SU-DHL-6 (cell line): ENCODE results near the gene FYB1.

Source experiments
- H2AFZ ChIP-seq: fragments of 200-600 bp; sonication (generic); 2 replicates; pipeline ENCODE4 v1.6.1; 2014; ENCODE audit warnings: low read depth, mild to moderate bottlenecking, moderate library complexity, mixed read lengths, antibody characterized with exemption, low read length; ENCODE audit not compliant: severe bottlenecking
- H3F3A ChIP-seq: fragments of 200-600 bp; shearing (Covaris generic); 2 replicates; pipeline ENCODE4 v1.6.0; 2016; ENCODE audit warnings: antibody characterized with exemption, mild to moderate bottlenecking; ENCODE audit not compliant: insufficient read depth
- H3K27ac ChIP-seq: fragments of 200-600 bp; sonication (generic); 2 replicates; pipeline ENCODE4 v1.5.1; 2016; ENCODE audit warnings: low read depth, mild to moderate bottlenecking, low read length, moderate library complexity, mixed read lengths
- H3K27me3 ChIP-seq: fragments of 200-600 bp; sonication (generic), shearing (Covaris generic); 2 replicates; pipeline ENCODE4 v1.6.0; 2014; ENCODE audit warnings: mild to moderate bottlenecking, low read length
- H3K36me3 ChIP-seq: fragments of 200-600 bp; sonication (generic); 2 replicates; pipeline ENCODE4 v1.6.1; 2014; ENCODE audit warnings: mild to moderate bottlenecking, low read length, mixed read lengths
- H3K4me2 ChIP-seq: fragments of 300-600, 200-600 bp; shearing (Covaris generic), sonication (generic); 2 replicates; pipeline ENCODE4 v1.6.0; 2014; ENCODE audit warnings: low read length, low read depth, mild to moderate bottlenecking; ENCODE audit not compliant: poor library complexity, severe bottlenecking
- H3K4me3 ChIP-seq: fragments of 200-600 bp; sonication (generic); 2 replicates; pipeline ENCODE4 v1.5.1; 2014; ENCODE audit warnings: antibody characterized with exemption, low read length, mild to moderate bottlenecking, mixed read lengths; ENCODE audit not compliant: insufficient read depth, poor library complexity, severe bottlenecking
- H3K79me2 ChIP-seq: fragments of 200-600 bp; sonication (generic); 2 replicates; pipeline ENCODE4 v1.6.1; 2014; ENCODE audit warnings: mild to moderate bottlenecking, low read length, moderate library complexity; ENCODE audit not compliant: insufficient read depth
- H3K9ac ChIP-seq: fragments of 200-600 bp; sonication (generic); 2 replicates; pipeline ENCODE4 v1.7.0; 2014; ENCODE audit warnings: mild to moderate bottlenecking, low read length
- H3K9me2 ChIP-seq: fragments of 200-600 bp; sonication (generic); replicated peaks from 2 replicates; pipeline ENCODE4 v1.6.1; 2014; ENCODE audit warnings: low read length; ENCODE audit not compliant: insufficient read depth
- H3K9me3 ChIP-seq: fragments of 200-600 bp; sonication (generic); 2 replicates; pipeline ENCODE4 v1.6.1; 2014; ENCODE audit warnings: low read length, mixed read lengths; ENCODE audit not compliant: insufficient read depth
- H4K20me1 ChIP-seq: fragments of 200-600 bp; sonication (generic); 2 replicates; pipeline ENCODE4 v1.6.1; 2014; ENCODE audit warnings: low read depth, mild to moderate bottlenecking, antibody characterized with exemption, low read length, moderate library complexity, mixed read lengths
- CTCF ChIP-seq: fragments of 200-600 bp; sonication (generic); IDR thresholded peaks from one replicate; pipeline ENCODE4 v1.5.1; 2017; ENCODE audit warnings: antibody characterized with exemption, mild to moderate bottlenecking, low read length, moderate library complexity; ENCODE audit not compliant: insufficient read depth, poor library complexity, severe bottlenecking
- EZH2phosphoT487 ChIP-seq: fragments of 200-600 bp; sonication (generic), shearing (Covaris generic); conservative IDR thresholded peaks from 2 replicates; pipeline ENCODE4 v1.6.1; 2018; ENCODE audit warnings: mild to moderate bottlenecking, antibody characterized with exemption, low read length, moderate library complexity, mixed read lengths

Gene FYB1

GRCh38 chr5:39107350-39107749 is 112.0 kb downstream of the FYB1 start:
- no peak for TF ChIP-seq CTCF
- TF ChIP-seq EZH2phosphoT487 = no peak
- Histone ChIP-seq H3K36me3 (no peaks in the 10 kb centered on the region), H3K79me2 (no peaks in the 10 kb centered on the region), H3K4me2 (no peak overlapping the region), H3K27me3 (no peaks in the 10 kb centered on the region), H4K20me1 (no peaks in the 10 kb centered on the region), H3K27ac (no peak overlapping the region), H3F3A (no peaks in the 10 kb centered on the region), H3K4me3 (no peak overlapping the region), H3K9me2 (no peaks in the 10 kb centered on the region), H3K9me3 (no peaks in the 10 kb centered on the region), H2AFZ (no peak overlapping the region), H3K9ac (no peak overlapping the region)

GRCh38 chr5:39106322-39106721 is 113.0 kb downstream of the FYB1 start:
- Histone ChIP-seq H3K27me3 (no peaks in the 10 kb centered on the region), H3K4me3 (no peak overlapping the region), H3K4me2 (no peak overlapping the region), H2AFZ (no peak overlapping the region), H3F3A (no peaks in the 10 kb centered on the region), H4K20me1 (no peaks in the 10 kb centered on the region), H3K79me2 (no peaks in the 10 kb centered on the region), H3K9me3 (no peaks in the 10 kb centered on the region), H3K9me2 (no peaks in the 10 kb centered on the region), H3K9ac (no peak overlapping the region), H3K27ac (no peak overlapping the region), H3K36me3 (no peaks in the 10 kb centered on the region)
- TF ChIP-seq EZH2phosphoT487 = no peak
- no peak for TF ChIP-seq CTCF

DNA sequence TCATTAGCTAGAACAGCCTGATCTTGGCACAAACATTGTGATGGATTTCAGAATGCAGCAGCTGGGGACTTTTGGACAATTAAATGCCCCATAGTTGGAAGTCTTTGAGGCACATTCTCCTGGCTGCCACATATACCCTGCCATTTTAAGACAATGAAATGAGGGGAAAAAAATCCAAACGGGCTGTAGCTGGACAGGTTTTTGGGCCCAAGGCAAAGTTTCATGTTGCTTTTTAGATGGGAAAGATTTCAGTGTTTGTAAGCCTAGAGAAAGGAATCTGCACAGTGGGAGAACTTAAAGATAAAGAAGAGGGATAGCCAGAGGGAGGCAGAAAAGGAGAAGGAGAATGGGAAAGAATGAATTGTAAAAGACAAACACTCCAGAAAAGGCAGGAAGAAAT is 115.1 kb downstream of the FYB1 start:
- Histone ChIP-seq H3K9ac (no peak overlapping the region), H3K4me2 (no peak overlapping the region), H3K27me3 (no peaks in the 10 kb centered on the region), H3K4me3 (no peak overlapping the region), H3F3A (no peaks in the 10 kb centered on the region), H4K20me1 (no peaks in the 10 kb centered on the region), H2AFZ (no peak overlapping the region), H3K27ac (no peak overlapping the region), H3K79me2 (no peaks in the 10 kb centered on the region), H3K36me3 (no peaks in the 10 kb centered on the region), H3K9me2 (no peaks in the 10 kb centered on the region), H3K9me3 (no peaks in the 10 kb centered on the region)
- no peak for TF ChIP-seq EZH2phosphoT487
- no peak for TF ChIP-seq CTCF
